GM18858 (cell line): ENCODE measurements around the gene GPNMB.
A peak's percentile ranks its signal among the peaks of the same experiment; 100 is the strongest.

Source experiments
- ATAC-seq: cut with Tn5 transposase; IDR thresholded peaks from one replicate; pipeline ENCODE4 v1.9.1; 2021; ENCODE audit not compliant: unreplicated experiment

GPNMB gene

DNA sequence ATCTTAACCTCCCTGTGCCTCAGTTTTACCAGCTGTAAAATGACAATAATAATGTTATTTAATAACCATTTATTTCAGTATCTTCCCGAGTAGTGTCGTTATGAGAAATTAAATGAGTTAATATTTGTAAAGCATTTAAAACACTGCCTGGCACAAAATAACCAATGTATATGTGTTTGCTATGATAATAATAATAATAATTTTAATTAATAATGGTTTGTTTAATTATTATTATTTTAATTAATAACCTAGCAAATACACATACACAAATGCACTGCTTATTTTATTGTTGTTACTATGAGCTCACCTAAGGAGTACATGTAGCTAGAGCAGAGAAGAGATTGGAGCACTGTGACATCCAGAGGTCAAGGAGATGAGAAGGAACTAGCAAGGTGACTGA lies 18.2 kb upstream of the GPNMB start:
- ATAC-seq: no peak

DNA sequence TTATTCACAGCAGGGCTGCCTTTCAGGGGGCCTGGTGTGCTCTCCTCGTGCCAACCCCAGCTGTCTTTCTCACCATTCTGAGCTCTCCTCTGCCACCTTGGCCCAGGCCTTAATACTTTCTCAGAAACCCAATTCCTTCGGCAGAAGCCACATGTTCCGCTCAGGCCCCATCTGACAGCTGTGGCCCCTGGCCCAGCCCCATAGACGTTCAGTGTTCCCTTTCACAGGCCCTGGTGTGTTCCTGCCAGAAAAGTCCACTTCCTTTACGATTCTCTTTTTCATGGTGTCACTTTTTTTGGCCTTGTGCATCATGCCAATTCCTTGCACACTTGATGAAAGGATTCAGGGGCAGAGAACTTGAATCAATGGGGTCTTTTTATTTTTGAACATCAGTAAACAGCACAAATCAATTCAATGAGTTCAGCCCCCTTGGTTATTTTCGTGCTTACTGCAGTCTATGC lies 15.9 kb upstream of the GPNMB start:
- ATAC-seq: no peak

DNA sequence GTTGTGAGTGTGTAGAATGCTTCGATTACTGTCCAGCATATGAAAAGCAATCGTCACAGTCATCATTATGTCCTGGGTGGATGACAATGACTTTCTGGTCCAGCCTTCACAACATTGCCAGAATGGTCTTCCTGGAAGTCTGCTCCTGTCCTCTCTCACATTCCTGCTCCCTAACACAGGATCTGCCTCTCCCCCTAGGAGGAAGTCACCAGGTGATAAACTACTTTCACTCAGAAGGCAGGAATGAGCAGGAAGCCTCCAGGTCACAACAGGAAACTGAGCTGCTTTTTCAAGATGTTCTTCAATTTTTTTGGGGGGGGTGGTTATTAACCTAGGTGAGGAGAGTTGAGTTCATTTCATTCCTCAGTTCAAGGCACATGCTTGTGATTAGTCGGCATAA lies 13.6 kb upstream of the GPNMB start:
- ATAC-seq: no peak

DNA sequence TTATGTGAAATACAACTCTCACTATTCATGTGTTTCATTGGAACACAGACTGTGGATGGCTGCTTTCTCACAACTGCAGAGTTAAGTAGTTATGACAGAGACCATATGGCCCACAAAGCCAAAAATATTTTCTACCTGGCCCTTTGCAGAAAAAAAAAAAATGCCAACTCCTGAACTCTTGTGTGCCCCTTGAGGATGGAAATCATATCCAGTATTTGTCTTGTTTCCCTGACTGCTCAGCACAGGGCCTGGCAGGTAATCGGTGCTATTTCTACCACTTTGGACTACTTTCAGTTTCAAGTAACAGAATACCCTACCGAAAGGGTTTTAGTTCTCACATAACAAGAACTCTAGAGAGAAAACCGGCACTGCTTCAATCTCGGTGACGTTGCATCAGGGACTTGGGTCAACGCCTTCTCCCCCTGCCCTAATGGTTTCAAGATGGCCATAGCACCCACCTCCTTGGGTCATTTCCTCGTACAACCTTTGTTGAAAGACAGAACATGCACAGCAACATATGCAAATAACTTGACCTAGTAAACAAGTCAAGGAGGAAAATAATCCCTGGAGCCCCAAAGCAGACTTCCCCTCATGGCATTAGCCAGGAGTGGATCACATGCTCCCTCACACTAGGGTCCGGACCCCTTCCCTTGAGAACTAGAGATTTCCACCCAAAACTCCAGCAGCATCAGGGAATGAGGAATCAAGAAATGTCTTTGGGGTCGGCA lies 11.8 kb upstream of the GPNMB start:
- peak; percentile 79 for ATAC-seq

DNA sequence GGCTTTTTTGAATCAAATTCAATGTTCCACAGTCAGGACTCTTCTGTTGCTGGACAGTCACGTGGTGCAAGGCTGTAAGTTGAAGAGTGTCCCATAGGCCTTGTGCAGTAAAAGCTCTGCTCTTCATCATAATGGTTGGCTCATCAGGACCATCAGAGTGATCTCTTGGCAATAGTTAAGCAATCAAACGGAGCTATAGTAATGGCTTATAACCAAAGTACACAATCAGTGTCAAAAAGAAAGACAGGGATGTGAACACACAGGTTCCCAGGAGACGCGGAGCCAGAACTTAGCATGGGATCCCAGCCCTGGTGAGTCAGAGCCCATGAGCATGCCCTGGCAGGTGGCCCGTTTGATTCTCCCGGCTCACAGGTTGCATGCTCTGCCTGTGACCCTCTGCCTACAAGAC lies 10.8 kb upstream of the GPNMB start:
- no peak for ATAC-seq

DNA sequence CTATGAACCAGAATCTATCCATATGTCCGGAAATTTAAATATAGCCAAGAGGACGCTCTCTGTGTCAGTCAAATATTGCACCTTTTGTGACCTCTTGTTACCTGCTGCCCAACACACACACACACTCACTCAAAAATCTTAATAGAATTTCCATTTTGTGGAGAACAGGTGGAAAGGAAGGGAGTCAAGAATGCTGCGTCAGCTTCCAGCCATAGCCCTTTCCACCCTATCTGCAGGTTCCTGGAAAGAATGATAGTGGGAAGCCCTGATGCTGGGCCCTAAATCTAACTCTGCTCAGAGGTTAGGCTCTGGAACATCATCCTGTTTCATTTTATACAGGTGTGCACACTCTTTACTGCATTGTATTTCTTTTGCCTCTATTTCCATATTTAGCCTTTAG lies 9.6 kb upstream of the GPNMB start:
- ATAC-seq: no peak

DNA sequence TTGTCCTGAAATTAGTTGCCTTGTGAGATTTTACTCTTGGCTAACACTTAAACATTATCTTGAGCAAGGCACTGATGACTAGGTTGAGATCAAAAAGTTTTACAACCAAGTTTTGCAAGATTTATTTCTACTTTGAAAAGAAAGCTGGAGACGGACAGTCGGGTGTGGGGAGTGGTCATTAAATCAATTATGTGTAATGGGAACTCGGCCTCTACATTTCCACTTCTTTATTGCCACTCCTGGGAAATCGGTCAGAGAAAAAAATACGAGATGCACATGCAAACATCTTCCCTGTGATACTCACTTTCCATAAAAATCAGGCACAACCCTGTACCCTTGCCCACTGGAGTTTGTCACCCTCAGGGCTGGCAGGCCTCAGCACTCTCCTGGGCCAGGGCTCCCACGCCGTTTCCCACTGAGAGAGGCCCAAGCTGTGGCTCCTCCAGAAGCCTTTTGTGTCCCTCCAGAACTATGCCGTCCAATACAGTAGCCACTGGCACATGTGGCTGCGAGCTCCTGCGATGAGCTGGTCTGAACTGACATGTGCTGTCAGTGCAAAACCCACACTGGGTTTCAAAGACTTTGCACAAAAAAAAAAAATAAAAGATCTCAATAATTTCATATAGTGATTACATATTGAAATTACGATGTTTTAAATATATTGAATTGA lies 7.5 kb upstream of the GPNMB start:
- ATAC-seq: no peak

DNA sequence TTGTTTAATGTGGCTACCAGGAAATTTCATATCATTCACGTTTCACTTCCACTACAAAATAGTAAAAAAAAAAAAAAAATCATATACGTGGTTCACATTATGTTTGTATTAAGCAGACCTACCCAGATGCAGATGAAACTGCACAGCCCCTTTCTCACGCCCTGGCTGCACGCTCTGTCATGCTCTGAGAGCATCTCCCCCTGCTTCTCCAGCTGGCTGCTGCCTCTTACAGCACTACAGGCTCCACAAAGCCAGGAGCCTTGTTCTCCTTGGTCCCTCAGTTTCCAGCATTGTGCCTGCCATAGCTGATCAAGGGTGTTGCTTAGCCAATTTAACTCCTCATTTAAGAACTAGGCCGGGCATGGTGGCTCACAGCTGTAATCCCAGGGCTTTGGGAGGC lies 6.9 kb upstream of the GPNMB start:
- ATAC-seq: no peak

DNA sequence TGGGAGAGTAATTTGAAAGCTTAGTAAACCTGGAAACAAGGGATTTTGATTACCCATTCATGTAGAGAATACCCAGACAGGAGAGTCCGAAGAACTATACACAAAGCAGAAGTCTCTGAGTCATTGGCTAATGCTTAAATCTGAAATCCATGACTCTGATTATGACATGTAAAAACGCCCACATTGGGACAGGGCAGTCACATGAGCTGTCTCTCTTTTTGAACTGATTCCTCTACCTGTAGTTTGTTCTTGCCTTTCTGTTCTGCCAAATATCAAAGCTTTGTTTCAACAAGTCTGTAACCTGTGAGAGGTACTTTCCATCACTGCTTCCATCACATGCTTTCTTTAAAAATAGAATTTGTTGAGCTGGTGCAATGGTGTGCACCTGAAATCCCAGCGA lies 4.3 kb upstream of the GPNMB start:
- no peak for ATAC-seq

DNA sequence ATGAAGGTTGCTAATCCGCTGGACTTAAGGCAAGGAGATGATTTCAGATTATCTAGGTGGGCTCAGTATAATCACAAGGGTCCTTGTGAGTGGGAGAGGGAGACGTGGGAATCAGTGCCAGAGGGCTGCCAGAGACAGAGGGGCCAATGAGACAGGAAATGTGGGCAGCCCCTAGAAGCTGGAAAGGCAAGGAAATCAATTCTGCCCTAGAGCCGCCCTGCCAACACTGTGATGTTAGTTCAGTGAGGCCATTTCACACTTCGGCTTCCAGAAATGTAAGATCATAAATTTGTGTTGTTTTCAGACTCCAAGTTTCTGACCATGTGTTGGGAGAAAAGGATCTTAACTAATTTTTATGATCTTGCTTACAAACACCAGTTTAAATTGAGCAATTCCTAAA lies 3.6 kb upstream of the GPNMB start:
- ATAC-seq: no peak

DNA sequence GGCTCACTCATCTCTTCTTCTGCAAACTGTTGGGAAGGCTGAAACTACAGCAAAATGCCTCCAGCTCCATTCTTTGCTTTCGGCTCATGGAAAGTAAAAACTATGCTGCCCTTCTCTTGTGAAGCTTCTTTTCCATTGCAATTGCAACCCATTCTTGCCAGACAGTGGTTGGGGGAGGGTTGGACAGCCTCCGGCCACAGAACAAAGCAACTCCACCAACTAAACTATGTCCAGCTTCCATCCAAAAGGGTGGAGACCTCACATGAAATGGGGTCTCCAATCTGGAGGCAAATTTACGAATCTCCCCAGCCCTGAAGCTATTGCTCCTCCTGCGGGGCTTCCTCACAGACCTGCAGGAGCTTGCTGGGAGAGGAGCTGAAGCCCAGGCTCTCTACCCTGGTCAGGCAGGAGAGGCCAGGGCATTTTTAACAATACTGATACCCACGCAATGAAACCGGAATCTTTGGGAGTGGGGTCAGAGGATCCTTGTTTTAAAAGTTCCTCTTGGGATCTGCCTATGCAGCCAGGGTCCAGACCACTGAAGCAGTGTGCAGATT lies 549 bp downstream of the GPNMB start:
- ATAC-seq: no peak

DNA sequence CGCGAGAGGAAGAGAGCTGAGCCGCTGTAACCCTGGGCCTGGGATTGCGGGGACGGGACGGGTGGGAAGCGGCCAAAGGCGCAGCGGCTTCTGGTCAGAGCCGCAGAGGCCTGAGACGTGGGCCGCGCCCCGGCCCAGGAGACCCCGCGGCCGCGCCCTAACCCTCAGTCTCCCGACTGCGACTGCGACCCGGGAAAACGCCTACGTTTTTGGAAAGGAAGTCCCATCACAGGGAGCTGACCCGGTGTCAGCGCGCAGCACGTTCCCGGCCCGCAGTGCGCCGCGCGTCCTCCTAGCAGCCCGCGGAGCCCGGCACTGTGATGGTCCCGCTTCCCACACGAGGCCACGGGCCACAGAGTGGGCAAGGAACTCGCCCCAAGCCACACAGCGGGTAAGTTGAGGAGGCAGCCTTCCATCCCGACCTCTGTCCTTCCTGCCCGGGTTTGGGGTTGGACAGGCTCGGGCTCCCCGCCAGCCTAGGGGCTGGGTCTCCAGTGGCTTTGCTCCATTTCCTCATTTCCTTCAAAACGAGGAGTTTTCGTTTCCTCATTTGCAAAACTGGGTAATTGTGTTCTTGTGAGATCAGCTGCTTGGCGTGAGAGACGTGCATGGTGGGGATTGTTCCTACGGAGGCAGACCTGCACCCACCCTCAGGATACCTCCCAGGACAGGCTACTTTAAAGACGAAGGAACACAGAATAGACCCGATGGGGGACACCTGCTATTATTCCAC lies 1.2 kb downstream of the GPNMB start:
- no peak for ATAC-seq

DNA sequence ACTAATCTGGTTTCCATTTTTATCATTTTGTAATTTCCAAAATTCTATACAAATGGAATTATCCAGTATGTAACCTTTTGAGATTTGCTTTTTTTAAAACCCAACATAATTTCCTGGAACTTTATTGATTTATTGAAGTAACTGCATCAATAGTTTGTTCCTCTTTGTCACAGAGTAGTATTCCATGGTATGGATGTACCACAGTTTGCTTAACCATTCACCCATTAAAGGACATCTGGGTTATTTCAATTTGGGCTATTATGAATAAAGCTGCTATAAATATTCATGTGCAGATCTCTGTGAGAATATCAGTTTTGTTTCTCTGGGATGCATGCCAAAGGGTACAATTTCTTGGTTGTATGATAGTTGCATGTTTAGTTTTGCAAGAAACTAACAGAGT lies 2.9 kb downstream of the GPNMB start:
- no peak for ATAC-seq

DNA sequence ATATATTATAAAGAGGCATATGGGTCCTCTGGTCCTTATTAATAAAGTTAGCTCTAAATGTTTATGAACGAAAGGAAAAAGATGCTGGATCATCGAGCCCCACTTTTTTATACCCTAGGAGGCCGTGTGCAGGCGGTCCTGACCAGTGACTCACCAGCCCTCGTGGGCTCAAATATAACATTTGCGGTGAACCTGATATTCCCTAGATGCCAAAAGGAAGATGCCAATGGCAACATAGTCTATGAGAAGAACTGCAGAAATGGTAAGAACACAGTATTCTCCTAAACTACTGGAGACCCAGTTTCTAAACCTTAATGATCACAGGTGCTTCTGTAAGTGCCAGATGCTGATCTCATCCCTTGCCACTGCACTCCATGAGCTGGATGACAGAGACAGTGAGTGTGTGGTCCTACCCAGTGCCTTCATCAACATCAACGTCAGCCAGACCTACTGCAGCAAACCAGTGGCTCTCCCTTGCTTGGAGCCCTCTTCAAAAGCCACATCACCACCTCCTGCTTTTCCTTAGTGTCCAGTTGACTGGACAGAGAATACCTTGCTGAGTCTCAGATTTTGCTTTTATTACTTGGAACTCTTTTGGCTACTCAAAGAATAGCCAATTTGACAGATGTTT lies 7.6 kb downstream of the GPNMB start:
- ATAC-seq: no peak

DNA sequence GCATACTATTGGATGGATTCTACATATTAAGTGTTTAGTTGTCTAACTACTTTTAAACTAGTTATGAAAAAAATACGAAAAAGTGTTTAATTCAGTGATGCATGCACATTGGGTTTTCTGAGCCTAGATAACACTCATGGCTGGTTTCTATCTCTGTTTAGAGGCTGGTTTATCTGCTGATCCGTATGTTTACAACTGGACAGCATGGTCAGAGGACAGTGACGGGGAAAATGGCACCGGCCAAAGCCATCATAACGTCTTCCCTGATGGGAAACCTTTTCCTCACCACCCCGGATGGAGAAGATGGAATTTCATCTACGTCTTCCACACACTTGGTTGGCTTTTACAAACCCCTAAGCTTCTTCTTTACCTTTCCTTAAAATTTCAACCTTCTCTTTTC lies 10.2 kb downstream of the GPNMB start:
- no peak for ATAC-seq

DNA sequence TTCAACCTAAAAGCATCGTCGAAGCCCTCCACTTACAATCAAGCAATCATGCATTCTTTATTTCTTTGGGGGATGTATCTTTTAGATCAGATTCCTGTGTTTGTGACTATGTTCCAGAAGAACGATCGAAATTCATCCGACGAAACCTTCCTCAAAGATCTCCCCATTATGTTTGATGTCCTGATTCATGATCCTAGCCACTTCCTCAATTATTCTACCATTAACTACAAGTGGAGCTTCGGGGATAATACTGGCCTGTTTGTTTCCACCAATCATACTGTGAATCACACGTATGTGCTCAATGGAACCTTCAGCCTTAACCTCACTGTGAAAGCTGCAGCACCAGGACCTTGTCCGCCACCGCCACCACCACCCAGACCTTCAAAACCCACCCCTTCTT lies 13.8 kb downstream of the GPNMB start:
- ATAC-seq: no peak

DNA sequence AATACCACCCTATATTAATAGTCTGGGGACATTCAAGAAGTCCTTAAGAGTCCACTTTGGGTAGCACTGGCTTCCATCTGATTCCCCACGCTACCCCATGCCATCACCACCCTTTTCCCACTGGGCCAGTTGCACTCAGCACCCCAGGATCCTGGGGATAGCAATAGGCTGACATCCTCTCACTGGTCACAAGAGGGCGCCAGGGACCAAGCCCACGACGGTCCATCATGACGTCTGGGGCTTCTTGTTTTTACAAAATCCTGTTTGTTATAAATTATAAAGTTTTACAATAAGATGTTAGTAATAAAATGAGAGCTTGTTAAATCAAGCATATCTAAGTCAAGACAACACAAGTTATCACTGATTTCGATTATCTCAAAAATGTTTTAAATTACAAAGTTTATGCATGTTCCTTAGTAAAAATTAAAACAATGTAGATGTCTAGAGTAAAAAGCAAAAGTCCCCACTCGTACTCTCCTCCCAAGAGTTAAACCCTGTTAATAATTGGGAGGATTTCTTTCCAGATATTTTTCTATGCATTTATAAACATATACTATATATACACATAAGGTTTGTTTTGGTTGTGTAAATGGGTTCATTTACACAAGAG lies 15.4 kb downstream of the GPNMB start:
- peak; percentile 62 for ATAC-seq

DNA sequence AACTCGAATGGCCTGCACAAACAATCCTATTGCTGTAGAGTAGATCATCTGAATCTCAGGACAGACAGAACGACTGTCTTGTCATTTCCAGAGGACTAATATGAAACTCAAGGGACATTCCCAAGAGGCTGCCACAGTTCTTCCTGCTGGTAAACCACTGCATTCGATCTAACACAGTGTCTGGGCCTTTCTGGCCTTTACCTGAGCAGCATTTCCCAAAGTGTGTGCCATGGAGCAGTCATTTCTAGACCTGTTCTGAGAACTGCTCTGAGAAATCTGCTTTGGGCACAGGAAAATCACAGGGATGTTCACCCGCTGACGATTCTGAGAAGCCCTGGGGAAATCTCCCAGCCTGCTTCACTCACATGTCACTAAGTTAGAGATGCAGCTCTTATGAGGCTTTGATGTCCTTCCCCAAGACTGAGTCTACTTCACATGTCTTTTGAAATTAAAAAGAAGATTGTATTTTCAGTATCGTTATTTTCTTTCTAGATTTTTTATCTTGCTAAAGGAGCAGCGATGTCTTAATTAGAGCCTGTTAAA lies 18.4 kb downstream of the GPNMB start:
- ATAC-seq: no peak

DNA sequence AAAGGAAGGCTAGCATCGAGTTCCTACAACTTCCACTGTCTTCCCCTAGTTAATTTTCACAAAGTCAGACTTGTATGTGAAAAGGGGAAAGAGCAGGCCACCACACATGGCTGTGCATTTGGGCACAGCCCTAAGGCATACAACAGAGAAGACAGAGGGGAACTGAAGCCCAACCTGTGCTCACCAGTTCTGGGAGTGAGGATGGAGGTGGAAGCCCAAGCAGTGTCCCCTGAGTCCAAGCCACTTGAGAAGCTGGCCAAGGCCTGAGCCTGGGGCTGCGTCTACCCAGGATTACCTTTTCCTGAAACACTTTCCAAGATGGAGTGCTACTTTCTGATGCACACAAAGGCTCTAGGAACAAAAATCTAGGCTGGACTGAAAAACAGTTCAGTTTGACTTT lies 20.3 kb downstream of the GPNMB start:
- no peak for ATAC-seq

DNA sequence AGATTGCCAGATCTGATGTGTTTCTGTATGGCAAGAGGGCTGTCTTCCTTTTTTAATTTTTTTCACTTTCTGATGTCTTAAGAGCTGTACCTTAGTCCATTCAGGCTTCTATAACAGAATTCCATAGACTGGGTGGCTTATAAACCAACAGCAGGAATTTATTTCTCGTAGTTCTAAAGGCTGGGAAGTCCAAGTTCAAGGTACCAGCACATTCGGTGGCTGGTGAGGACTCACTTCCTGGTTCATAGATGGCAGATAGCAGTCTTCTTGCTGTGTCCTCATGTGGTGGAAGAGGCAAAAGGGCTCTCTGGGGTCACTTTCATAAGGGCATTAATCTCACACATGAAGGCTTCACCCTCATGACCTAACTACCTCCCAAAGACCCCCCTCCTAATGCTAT lies 20.8 kb downstream of the GPNMB start:
- ATAC-seq: no peak

DNA sequence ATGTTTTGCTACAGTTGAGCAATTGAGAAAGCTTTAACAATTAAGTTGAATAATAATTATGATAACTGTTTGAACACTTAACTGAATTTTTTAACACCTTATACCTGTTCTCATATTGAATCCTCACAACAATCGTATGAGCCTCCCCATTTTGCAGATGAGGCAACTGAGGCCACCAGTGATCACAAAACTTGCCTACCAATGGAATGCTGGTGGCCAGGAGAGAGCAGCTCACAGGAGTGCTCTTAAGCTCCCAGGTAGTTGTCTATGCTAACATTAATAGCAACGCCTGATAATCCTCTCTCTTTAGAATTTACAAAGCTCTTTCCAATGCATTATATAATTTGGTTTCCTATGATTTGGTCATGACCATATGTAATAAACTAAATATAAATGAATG lies 21.6 kb downstream of the GPNMB start:
- ATAC-seq: no peak
